Skeletal muscle tissue (tissue), 4 donors: ENCODE data around the gene LCE1C. TPM values are rescaled to one million over a fixed set of nuclear protein-coding genes. Genes with fewer than 3 reads are reported as not detected.

Experiments used
- H3K27ac ChIP-seq: one replicate; pipeline ENCODE4 v1.7.0; 2013; ENCODE audit warnings: mild to moderate bottlenecking, low read depth, low read length, inconsistent platforms
- H3K27me3 ChIP-seq, 3 donors: one replicate each; pipeline ENCODE4 v1.7.0; 2013; ENCODE audit warnings: low read length in 3 of 3; ENCODE audit not compliant: control insufficient read depth in 3 of 3, insufficient read depth in 3 of 3
- H3K36me3 ChIP-seq, 3 donors: one replicate each; pipeline ENCODE4 v1.7.0; 2013; ENCODE audit warnings: low read length in 3 of 3; ENCODE audit not compliant: control insufficient read depth in 3 of 3, insufficient read depth in 3 of 3
- H3K4me1 ChIP-seq, 3 donors: one replicate each; pipeline ENCODE4 v1.7.0; 2013; ENCODE audit warnings: low read length in 3 of 3, mild to moderate bottlenecking in 3 of 3; ENCODE audit not compliant: control insufficient read depth in 3 of 3, insufficient read depth in 3 of 3
- H3K4me3 ChIP-seq, 3 donors: one replicate each; pipeline ENCODE4 v1.7.0; 2013; ENCODE audit warnings: low read length in 3 of 3
- H3K9ac ChIP-seq, 3 donors: one replicate each; pipeline ENCODE4 v1.7.0; 2013; ENCODE audit warnings: low read length in 3 of 3, mild to moderate bottlenecking in 3 of 3, moderate library complexity in 2 of 3, low read depth in 1 of 3
- H3K9me3 ChIP-seq, 3 donors: one replicate each; pipeline ENCODE4 v1.7.0; 2013; ENCODE audit warnings: low read length in 3 of 3; ENCODE audit not compliant: control insufficient read depth in 3 of 3
- total RNA-seq: library from RNA; depleted of rRNA; stranded (reverse); fragments of >200 nt; gene quantifications from one replicate; pipeline ENCODE4 v1.2.3, GENCODE V29; 2014
- donor health status: Osteomylitis.

Gene LCE1C, protein sequence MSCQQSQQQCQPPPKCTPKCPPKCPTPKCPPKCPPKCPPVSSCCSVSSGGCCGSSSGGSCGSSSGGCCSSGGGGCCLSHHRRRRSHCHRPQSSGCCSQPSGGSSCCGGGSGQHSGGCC
- total RNA-seq, result not detected

DNA sequence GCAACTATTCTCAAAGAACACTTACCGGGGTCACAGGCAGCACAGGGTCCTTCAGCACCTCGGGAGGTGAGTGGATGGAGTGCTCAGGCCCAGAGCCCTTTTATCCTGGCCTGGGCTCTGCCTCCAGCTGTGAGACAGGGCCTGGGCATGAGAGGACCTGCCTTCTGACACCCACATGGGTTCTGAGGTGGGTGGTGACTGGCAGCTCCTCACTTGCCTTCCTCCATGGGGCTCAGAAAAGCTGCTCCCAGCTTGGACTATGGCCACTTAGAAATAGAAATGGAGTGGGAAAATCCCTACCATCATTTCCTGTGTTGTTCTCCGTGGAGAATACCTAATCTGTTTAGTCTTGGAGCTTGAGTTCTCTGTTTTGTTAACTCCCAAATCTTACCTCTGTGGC lies at the start of gene LCE1C:
Gene LCE1C (minus strand): TSS at position 76 of the 400 bp plus-strand sequence. CDS start 1,173 bp downstream, outside the sequence.
- H3K9me3 ChIP-seq, result no peaks in the 10 kb centered on the region
- H3K36me3 ChIP-seq, result no peaks in the 10 kb centered on the region
- no peak within 1 kb of the TSS for H3K9ac ChIP-seq
- H3K27ac ChIP-seq, result no peak within 1 kb of the TSS
- no peak within 1 kb of the TSS for H3K4me3 ChIP-seq
- H3K4me1 ChIP-seq, result no peaks in the 10 kb centered on the region
- H3K27me3 ChIP-seq, result peaks cover 0 to 2% (median 0%) of the 10 kb centered on the region in 3 donors

DNA sequence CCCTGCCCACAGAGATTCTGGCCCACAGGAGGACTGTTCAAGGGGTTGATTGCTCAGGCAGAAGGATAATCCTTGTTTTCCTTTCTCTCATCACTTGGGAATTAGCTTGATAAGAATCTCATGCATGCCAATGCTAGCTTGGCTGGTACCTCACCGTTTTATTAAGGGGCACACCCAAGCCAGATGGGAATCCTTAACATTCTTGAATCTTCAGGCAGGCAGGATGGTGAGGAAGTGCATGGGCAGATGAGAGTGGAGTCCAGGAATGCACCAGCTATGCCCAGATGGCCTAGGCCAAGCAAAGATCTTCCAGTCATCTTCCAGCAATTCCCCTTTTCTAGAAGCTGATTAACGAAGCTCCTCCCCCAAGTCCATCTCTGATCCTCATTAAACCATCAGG lies 49.2 kb upstream of the LCE1C start:
- Histone ChIP-seq H3K27ac (no peak overlapping the region), H3K27me3 (peaks cover 0 to 2% (median 0%) of the 10 kb centered on the region in 3 donors), H3K36me3 (no peaks in the 10 kb centered on the region), H3K4me3 (no peak overlapping the region), H3K4me1 (no peaks in the 10 kb centered on the region), H3K9ac (no peak overlapping the region), H3K9me3 (no peaks in the 10 kb centered on the region)

DNA sequence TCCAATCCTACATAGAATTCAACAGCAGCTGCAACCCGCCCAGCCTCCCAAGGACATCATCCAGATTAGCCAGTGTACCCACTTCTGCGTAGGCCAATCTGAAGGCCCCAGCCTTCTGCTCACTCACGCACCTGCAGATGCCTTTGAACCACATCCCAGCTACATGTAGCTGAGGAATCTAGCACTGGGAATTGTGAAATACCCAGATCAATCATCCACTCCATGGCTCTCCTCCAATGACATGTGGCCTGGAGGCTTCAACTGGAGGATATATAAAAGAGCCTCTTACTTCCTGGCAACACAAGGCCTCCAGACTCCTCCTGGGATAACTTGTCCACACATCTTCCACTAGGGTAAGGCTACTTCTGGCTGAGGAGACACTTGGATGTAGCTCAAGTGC lies 36.1 kb upstream of the LCE1C start, which contains the start of gene LCE6A:
Gene LCE6A (plus strand): TSS at position 301 of the 400 bp plus-strand sequence. CDS start 665 bp downstream, outside the sequence.
- no peaks in the 10 kb centered on the region for H3K9me3 ChIP-seq

DNA sequence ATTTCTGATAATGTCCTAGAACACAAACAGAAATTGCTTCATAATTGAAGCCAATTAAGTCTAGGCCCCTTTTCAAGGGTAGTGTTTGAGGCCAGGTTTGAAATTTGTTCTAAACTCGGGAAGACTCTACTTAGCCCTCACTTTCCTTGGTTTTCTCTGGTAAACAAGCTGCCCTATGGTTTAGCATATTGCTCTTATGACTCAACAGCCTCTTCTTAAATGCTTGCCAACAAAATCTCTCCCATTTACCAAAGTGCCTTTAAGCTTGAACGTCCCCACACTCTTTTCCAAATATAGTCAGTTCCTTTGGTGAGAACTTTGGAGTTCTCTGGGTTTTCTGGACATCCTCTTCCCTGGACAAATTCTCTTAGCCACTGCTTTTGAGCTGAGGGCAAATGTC lies 30.4 kb upstream of the LCE1C start:
- no peak overlapping the region for H3K4me3 ChIP-seq
- no peaks in the 10 kb centered on the region for H3K4me1 ChIP-seq
- no peak overlapping the region for H3K27ac ChIP-seq
- no peaks in the 10 kb centered on the region for H3K27me3 ChIP-seq
- H3K9me3 ChIP-seq, result no peaks in the 10 kb centered on the region
- no peaks in the 10 kb centered on the region for H3K36me3 ChIP-seq
- H3K9ac ChIP-seq, result no peak overlapping the region

More for the DNA sequence above, 36.1 kb upstream of the LCE1C start, which contains the start of gene LCE6A:
- Histone ChIP-seq H3K9ac (no peak within 1 kb of the TSS), H3K27ac (no peak within 1 kb of the TSS), H3K27me3 (no peaks in the 10 kb centered on the region), H3K4me1 (no peaks in the 10 kb centered on the region), H3K36me3 (no peaks in the 10 kb centered on the region), H3K4me3 (no peak within 1 kb of the TSS)

DNA sequence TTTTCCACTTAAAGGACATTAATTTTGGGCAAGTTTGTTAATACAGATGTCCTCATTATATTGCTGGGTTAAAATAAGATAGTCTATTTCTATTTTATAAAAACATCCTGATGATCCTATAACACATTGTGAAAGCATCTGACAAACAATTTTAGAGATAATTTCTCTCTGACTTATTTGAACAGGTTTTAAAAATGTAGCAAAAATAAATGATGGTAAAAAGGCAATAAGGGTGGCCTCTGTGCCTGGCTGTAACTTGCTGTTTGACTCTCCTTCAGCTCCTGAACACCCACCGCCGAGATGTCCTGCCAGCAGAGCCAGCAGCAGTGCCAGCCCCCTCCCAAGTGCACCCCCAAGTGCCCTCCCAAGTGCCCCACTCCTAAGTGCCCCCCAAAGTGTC lies 20.7 kb upstream of the LCE1C start, which contains the start of gene LCE1A:
Gene LCE1A (plus strand): TSS at position 301 of the 400 bp plus-strand sequence. CDS start 0 bp downstream, at position 301.
- no peak within 1 kb of the TSS for H3K4me3 ChIP-seq
- H3K27ac ChIP-seq, result no peak within 1 kb of the TSS
- no peaks in the 10 kb centered on the region for H3K36me3 ChIP-seq
- no peak within 1 kb of the TSS for H3K9ac ChIP-seq
- no peaks in the 10 kb centered on the region for H3K4me1 ChIP-seq
- no peaks in the 10 kb centered on the region for H3K9me3 ChIP-seq
- H3K27me3 ChIP-seq, result peaks cover 0 to 3% (median 0%) of the 10 kb centered on the region in 3 donors

DNA sequence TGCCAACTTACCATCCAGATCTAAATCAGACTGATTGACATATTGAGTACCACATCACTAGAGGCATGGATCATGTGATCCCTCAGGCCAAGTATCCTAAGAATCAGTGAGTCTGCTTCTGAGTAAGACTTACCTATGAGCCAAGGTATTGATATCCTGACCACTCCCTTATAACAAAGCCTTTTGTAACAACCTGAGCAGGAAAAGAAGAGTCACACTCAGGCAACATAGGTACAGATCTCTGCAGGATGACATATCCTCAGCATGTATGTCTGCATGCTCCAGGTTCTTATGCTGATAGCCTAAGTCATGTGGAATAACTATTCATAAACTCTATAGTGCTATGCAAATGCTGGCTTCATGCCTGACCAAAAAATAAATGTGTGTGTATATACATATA lies 18.5 kb upstream of the LCE1C start:
- Histone ChIP-seq H3K4me1 (no peaks in the 10 kb centered on the region), H3K27ac (no peak overlapping the region), H3K9me3 (no peaks in the 10 kb centered on the region), H3K9ac (no peak overlapping the region), H3K36me3 (no peaks in the 10 kb centered on the region), H3K4me3 (no peak overlapping the region), H3K27me3 (peaks cover 0 to 3% (median 0%) of the 10 kb centered on the region in 3 donors)

DNA sequence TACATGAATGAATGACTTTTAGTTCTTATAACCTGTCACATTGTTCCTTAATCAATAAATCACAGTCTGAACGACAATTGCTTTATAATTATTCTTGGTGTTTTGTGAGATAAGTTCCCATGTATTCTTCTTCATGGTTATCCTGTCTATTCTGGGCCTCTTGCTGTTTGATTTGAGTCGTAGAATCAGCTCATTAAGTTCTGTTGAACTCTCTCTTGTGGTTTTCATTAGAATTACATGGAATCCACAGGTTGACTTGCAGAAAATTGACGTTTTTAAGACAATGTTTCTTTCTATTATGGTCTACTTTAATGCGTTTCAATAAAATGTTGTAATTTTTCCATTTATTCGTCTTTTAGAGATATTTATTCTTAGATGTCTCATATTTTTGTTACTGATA lies 16.8 kb upstream of the LCE1C start:
- Histone ChIP-seq H3K27me3 (peaks cover 0 to 3% (median 0%) of the 10 kb centered on the region in 3 donors), H3K4me1 (no peaks in the 10 kb centered on the region), H3K4me3 (no peak overlapping the region), H3K9me3 (no peaks in the 10 kb centered on the region), H3K9ac (no peak overlapping the region), H3K27ac (no peak overlapping the region), H3K36me3 (no peaks in the 10 kb centered on the region)

DNA sequence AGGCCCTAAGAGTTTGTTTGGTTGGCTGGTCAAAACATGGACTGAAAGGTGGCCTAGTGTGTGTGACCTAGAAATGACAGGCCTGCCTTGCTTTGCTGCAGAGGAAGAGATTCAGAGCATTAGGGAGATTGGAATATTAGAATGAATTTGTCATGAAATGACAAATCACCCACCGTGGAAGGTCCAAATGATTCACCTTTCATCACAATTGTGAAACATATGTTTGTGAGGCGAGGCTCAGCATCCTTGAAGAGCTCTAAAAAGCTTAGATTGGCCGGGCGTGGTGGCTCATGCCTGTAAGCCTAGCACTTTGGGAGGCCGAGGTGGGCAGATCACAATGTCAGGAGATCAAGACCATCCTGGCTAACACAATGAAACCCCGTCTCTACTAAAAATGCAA lies 10.9 kb upstream of the LCE1C start:
- Histone ChIP-seq H3K4me3 (no peak overlapping the region), H3K9me3 (no peaks in the 10 kb centered on the region), H3K36me3 (no peaks in the 10 kb centered on the region), H3K27ac (no peak overlapping the region), H3K9ac (no peak overlapping the region), H3K4me1 (no peaks in the 10 kb centered on the region), H3K27me3 (no peaks in the 10 kb centered on the region)

DNA sequence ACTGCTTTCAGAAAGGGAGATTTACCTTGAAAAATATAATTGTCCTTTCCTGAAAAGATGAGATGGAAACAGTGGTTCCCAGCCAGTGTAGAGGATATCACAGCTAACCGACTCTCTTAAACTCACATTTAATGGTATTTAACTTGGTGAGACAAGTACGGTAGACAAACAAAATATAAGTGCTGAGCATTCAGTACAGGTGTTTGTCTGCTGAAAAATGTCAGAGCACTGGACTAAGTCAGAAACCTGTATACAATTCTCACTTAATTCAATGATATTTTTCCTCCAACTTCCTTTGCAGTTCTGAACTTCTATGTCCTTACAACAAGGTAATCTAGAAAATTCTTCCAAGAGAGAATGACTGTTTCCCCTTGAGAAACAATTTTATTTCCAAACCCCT lies 5.2 kb upstream of the LCE1C start, which contains the start of gene LCE1B:
Gene LCE1B (plus strand): TSS at position 301 of the 400 bp plus-strand sequence. CDS start 476 bp downstream, outside the sequence.
- no peak within 1 kb of the TSS for H3K4me3 ChIP-seq
- H3K9me3 ChIP-seq, result no peaks in the 10 kb centered on the region
- H3K27ac ChIP-seq, result no peak within 1 kb of the TSS
- H3K9ac ChIP-seq, result no peak within 1 kb of the TSS
- H3K36me3 ChIP-seq, result no peaks in the 10 kb centered on the region
- H3K27me3 ChIP-seq, result peaks cover 0 to 2% (median 0%) of the 10 kb centered on the region in 3 donors
- no peaks in the 10 kb centered on the region for H3K4me1 ChIP-seq

DNA sequence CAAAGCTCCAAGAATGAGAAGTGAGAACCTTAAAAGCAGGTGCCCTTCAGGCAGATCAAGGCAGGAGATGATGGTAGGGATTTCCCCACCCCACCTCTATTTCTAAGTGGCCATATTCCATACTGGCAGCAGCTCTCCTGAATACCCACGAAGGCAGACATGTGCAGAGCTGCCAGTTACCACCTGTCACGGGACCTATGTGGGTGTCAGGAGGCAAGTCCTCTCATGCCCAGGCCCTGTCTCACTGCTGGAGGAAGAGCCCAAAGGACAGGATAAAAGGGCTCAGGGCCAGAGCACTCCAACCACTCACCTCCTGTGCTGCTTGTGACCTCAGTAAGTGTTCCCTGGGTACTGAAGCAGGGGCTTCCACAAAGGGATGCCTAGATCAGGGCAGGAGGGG lies 4.6 kb upstream of the LCE1C start:
- H3K9me3 ChIP-seq, result no peaks in the 10 kb centered on the region
- H3K27me3 ChIP-seq, result peaks cover 0 to 2% (median 0%) of the 10 kb centered on the region in 3 donors
- H3K4me1 ChIP-seq, result no peaks in the 10 kb centered on the region
- no peak overlapping the region for H3K9ac ChIP-seq
- H3K4me3 ChIP-seq, result no peak overlapping the region
- H3K27ac ChIP-seq, result no peak overlapping the region
- no peaks in the 10 kb centered on the region for H3K36me3 ChIP-seq
